Right atrium auricular region (tissue), 2 donors: Measurements from ENCODE around the gene TNPO1. TPM values are rescaled to one million over a fixed set of nuclear protein-coding genes. Genes with fewer than 3 reads are reported as not detected.

Source experiments
- DNase-seq: peaks from one replicate; pipeline ENCODE4 v3.0.0-alpha.2; 2019; ENCODE audit warnings: low spot score
- H3K27ac ChIP-seq, 2 donors: fragments of 200-600 bp; sonication (generic); 1 replicate in 1 of 2; 2 replicates in 1 of 2; pipeline ENCODE4 v1.5.1; 2016 to 2019
- H3K27me3 ChIP-seq, 2 donors: fragments of 200-600 bp; sonication (generic); one replicate each; pipeline versions ENCODE4 v1.5.1 to v1.6.0; 2017 to 2019
- H3K36me3 ChIP-seq: fragments of 200-600 bp; sonication (generic); one replicate; pipeline ENCODE4 v1.5.1; 2016
- H3K4me1 ChIP-seq, 2 donors: fragments of 200-600 bp; sonication (generic); one replicate each; pipeline versions ENCODE4 v1.5.1 to v1.6.0; 2017 to 2019
- H3K4me3 ChIP-seq, 2 donors: fragments of 200-600 bp; sonication (generic); 1 replicate in 1 of 2; 2 replicates in 1 of 2; pipeline ENCODE4 v1.5.1; 2017 to 2019; ENCODE audit warnings: mild to moderate bottlenecking in 1 of 2, moderate library complexity in 1 of 2
- H3K9me3 ChIP-seq, 2 donors: fragments of 200-600 bp; sonication (generic); one replicate each; pipeline ENCODE4 v1.5.1; 2019
- CTCF ChIP-seq, 2 donors: fragments of 200-600 bp; sonication (generic); IDR thresholded peaks; one replicate each; pipeline ENCODE4 v1.5.1; 2019; ENCODE audit warnings: antibody characterized with exemption in 2 of 2
- total RNA-seq, 2 donors: library from RNA; depleted of rRNA; stranded (reverse); fragments of >200 nt; gene quantifications; one replicate each; pipeline ENCODE4 v1.1.0, GENCODE V29; 2016

TNPO1 gene
- total RNA-seq, 2 donors from 2014 or later = 62.4 to 82.2 TPM

GRCh38 chr5:72848474-72849428 is 32.3 kb downstream of the TNPO1 start:
- TF ChIP-seq CTCF (IDR thresholded peaks at IDR 0.05) = no peak
- no peak for DNase-seq
- H3K9me3 ChIP-seq = no peaks in the 10 kb centered on the region
- no peaks in the 10 kb centered on the region for H3K27me3 ChIP-seq
- H3K4me3 ChIP-seq = peak overlapping the region; percentile 88 to 92
- peaks cover 0 to 70% of the 10 kb centered on the region in 2 donors for H3K4me1 ChIP-seq
- no peaks in the 10 kb centered on the region for H3K36me3 ChIP-seq
- H3K27ac ChIP-seq = peak overlapping the region; percentile 93

- H3K9me3 ChIP-seq = no peaks in the 10 kb centered on the region
- no peak for DNase-seq
- peak overlapping the region; percentile 78 to 93 for H3K27ac ChIP-seq
- peak overlapping the region; percentile 88 to 92 for H3K4me3 ChIP-seq
- peaks cover 0 to 66% of the 10 kb centered on the region in 2 donors for H3K4me1 ChIP-seq
- H3K36me3 ChIP-seq = no peaks in the 10 kb centered on the region
- no peaks in the 10 kb centered on the region for H3K27me3 ChIP-seq
- TF ChIP-seq CTCF (IDR thresholded peaks at IDR 0.05) = no peak
Measured at GRCh38 chr5:72849546-72849945, 33.1 kb downstream of the TNPO1 start.

- no peak for TF ChIP-seq CTCF (IDR thresholded peaks at IDR 0.05)
- Histone ChIP-seq H3K4me1 (peaks cover 0 to 66% of the 10 kb centered on the region in 2 donors), H3K9me3 (no peaks in the 10 kb centered on the region), H3K27me3 (no peaks in the 10 kb centered on the region), H3K4me3 (peak overlapping the region in 1 of 2 donors; percentile 92), H3K27ac (no peak overlapping the region), H3K36me3 (no peaks in the 10 kb centered on the region)
- DNase-seq = no peak
Measured at GRCh38 chr5:72850113-72850512, 33.7 kb downstream of the TNPO1 start.

GRCh38 chr5:72852356-72852755 is 35.9 kb downstream of the TNPO1 start:
- Histone ChIP-seq H3K27ac (no peak overlapping the region), H3K36me3 (peaks cover 20% of the 10 kb centered on the region), H3K9me3 (no peaks in the 10 kb centered on the region), H3K27me3 (no peaks in the 10 kb centered on the region), H3K4me3 (no peak overlapping the region), H3K4me1 (peaks cover 0 to 46% of the 10 kb centered on the region in 2 donors)
- DNase-seq = no peak
- TF ChIP-seq CTCF (IDR thresholded peaks at IDR 0.05) = no peak

GRCh38 chr5:72854419-72854818 is 38.0 kb downstream of the TNPO1 start:
- DNase-seq = no peak
- Histone ChIP-seq H3K9me3 (no peaks in the 10 kb centered on the region), H3K36me3 (peaks cover 22% of the 10 kb centered on the region), H3K27me3 (no peaks in the 10 kb centered on the region), H3K4me3 (no peak overlapping the region), H3K27ac (no peak overlapping the region), H3K4me1 (peaks cover 0 to 36% of the 10 kb centered on the region in 2 donors)
- no peak for TF ChIP-seq CTCF (IDR thresholded peaks at IDR 0.05)
